Stimulated activated CD8-positive, alpha-beta memory T cell treated with anti-CD3 and anti-CD28 coated beads, Interleukin-7, amount 100 ng/mL, for 24 hours (primary cell): ENCODE data around the gene TACC2.
"Not testable (repeated sequence)": the region's sequence is repeated elsewhere in the genome, so short reads cannot be mapped to it uniquely, and the experiment has no call there.

Experiments used
- DNase-seq: peaks from one replicate; pipeline ENCODE4 v3.0.0-alpha.2; 2020; ENCODE audit warnings: low read depth

The TACC2 gene

GRCh38 chr10:122023257-122023656 is 34.3 kb downstream of the TACC2 start:
- DNase-seq: not testable (repeated sequence)

GRCh38 chr10:122029499-122030199 is 40.7 kb downstream of the TACC2 start:
- no peak for DNase-seq

GRCh38 chr10:122030200-122030552 is 41.2 kb downstream of the TACC2 start:
- DNase-seq: no peak

GRCh38 chr10:122033224-122033926 is 44.4 kb downstream of the TACC2 start:
- DNase-seq: no peak

- DNase-seq: no peak
Measured at GRCh38 chr10:122034149-122034756, 45.3 kb downstream of the TACC2 start.

- DNase-seq: no peak
Measured at GRCh38 chr10:122040786-122041185, 51.8 kb downstream of the TACC2 start.

GRCh38 chr10:122042836-122043235 is 53.9 kb downstream of the TACC2 start:
- no peak for DNase-seq

GRCh38 chr10:122044045-122044661 is 55.2 kb downstream of the TACC2 start:
- DNase-seq: no peak

- no peak for DNase-seq
Measured at GRCh38 chr10:122044713-122045112, 55.8 kb downstream of the TACC2 start.

- DNase-seq: no peak
Measured at GRCh38 chr10:122045212-122045611, 56.2 kb downstream of the TACC2 start.

GRCh38 chr10:122047560-122047959 is 58.6 kb downstream of the TACC2 start:
- no peak for DNase-seq

- DNase-seq: no peak
Measured at GRCh38 chr10:122049076-122049475, 60.1 kb downstream of the TACC2 start.

- DNase-seq: no peak
Measured at GRCh38 chr10:122050311-122050710, 61.3 kb downstream of the TACC2 start.

- DNase-seq: no peak
Measured at GRCh38 chr10:122050811-122051210, 61.8 kb downstream of the TACC2 start.

GRCh38 chr10:122051609-122052385 is 62.8 kb downstream of the TACC2 start:
- DNase-seq: no peak

- DNase-seq: no peak
Measured at GRCh38 chr10:122052701-122053100, 63.7 kb downstream of the TACC2 start.

GRCh38 chr10:122053314-122053713 is 64.4 kb downstream of the TACC2 start:
- no peak for DNase-seq

- no peak for DNase-seq
Measured at GRCh38 chr10:122054048-122055025, 65.4 kb downstream of the TACC2 start.

- no peak for DNase-seq
Measured at GRCh38 chr10:122055252-122055651, 66.3 kb downstream of the TACC2 start.

- DNase-seq: no peak
Measured at GRCh38 chr10:122056431-122057094, 67.6 kb downstream of the TACC2 start.
